ENCODE data around the gene UCP2. TPM values are rescaled to one million over a fixed set of nuclear protein-coding genes. Genes with fewer than 3 reads are reported as not detected.
A peak's percentile ranks its signal among the peaks of the same experiment; 100 is the strongest.

UCP2 gene
- total and polyA plus RNA-seq, 9 of the 15 experiments (the other 6 are each of a cell fraction or from before 2014, with no cell fraction given) = 19.2 to 216 (median 87.9) TPM

GRCh38 chr11:73982990-73983740 is 522 bp upstream of the UCP2 start (continued):
- TF ChIP-seq ZBTB12 (CRISPR knock-in tag; IDR thresholded peaks at IDR 0.05) (peak; percentile 60), PTTG1 (tag; IDR thresholded peaks at IDR 0.05; ENCODE audit: low read depth) (no peak), ZBTB5 (IDR thresholded peaks at IDR 0.05) (no peak), ETV1 (tag; conservative IDR thresholded peaks at IDR 0.05; ENCODE audit: low read depth) (0 out of 2 replicates have a peak, but pooled peaks have one; percentile 23), ZNF79 (CRISPR knock-in tag; IDR thresholded peaks at IDR 0.05; ENCODE audit: low read depth) (peak; percentile 49; the same call in 1 of the 2 replicates), PCBP1 (IDR thresholded peaks at IDR 0.05; ENCODE audit: low read depth, low read length, poor library complexity, severe bottlenecking) (no peak), TEAD4 (IDR thresholded peaks at IDR 0.05; ENCODE audit: low read length) (no peak; the same call in 1 of the 2 replicates), TEAD4 (CRISPR knock-in tag; IDR thresholded peaks at IDR 0.05; ENCODE audit: borderline replicate concordance) (peak; percentile 93; the same call in 1 of the 2 replicates), PRMT5 (CRISPR knock-in tag; IDR thresholded peaks at IDR 0.05) (no peak), PREB (CRISPR knock-in tag; IDR thresholded peaks at IDR 0.05) (no peak), SRF (CRISPR knock-in tag; IDR thresholded peaks at IDR 0.05) (peak; percentile 29 to 67; a peak in 3 of 4 replicates), ZNF436 (CRISPR knock-in tag; IDR thresholded peaks at IDR 0.05) (peak; percentile 68; the same call in 1 of the 2 replicates), NR2C2 (CRISPR knock-in tag; IDR thresholded peaks at IDR 0.05) (peak; percentile 49; the same call in 1 of the 2 replicates), NR2C2 (tag; IDR thresholded peaks at IDR 0.05) (peak; percentile 90), BRD4 (IDR thresholded peaks at IDR 0.05) (peak; percentile 54; the same call in 1 of the 2 replicates), GMEB1 (CRISPR knock-in tag; IDR thresholded peaks at IDR 0.05) (peak; percentile 81), ZMIZ1 (IDR thresholded peaks at IDR 0.05; ENCODE audit: low read depth in 2 of 2, low read length in 2 of 2) (no peak), DPF2 (IDR thresholded peaks at IDR 0.05) (peak; percentile 79)

Measured in K562 (cell line).